ENCODE measurements around the gene WDR33.

The WDR33 gene

DNA sequence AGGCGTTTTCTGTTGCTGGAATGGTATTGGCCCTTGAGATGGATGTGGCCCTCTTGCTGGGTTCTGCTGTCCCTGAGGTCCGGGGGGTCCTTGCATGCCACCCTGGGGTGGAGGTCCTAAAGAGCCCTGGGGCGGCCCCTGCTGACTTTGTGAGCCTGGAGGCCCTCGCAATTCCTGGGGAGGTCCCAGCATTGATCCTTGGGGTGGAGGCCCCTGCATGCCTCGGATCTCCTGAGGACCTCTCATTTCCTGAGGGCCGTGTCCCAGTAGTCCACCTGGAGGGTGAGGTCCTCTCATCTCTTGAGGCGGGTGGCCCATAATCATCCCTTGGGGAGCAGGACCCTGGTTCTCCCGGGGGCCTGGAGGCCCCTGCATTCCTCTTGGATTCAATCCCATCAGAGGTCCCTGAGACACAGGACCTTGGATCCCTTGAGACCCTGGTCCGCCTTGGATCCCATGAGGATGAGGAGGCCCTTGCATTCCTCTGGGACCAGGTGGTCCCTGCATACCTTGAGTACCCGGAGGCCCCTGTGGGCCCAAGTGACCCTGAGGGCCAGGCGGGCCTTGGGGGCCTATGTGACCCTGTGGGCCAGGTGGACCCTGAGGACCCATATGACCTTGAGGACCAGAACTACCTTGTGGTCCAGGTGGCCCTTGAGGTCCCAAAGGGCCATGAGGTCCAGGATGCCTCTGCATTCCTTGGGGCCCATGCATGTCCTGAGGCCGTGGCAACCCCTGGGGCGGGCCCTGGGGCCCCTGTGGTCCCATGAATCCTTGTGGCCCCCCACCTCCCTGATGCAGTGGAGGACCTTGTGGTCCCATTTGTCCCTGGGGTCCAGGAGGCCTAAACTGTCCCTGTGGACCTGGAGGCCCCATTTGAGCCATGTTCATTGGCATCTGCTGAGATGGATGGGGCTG lies 91.4 kb downstream of the WDR33 start:
- no peak for DNase-seq (ENCODE audit: low read depth)

DNA sequence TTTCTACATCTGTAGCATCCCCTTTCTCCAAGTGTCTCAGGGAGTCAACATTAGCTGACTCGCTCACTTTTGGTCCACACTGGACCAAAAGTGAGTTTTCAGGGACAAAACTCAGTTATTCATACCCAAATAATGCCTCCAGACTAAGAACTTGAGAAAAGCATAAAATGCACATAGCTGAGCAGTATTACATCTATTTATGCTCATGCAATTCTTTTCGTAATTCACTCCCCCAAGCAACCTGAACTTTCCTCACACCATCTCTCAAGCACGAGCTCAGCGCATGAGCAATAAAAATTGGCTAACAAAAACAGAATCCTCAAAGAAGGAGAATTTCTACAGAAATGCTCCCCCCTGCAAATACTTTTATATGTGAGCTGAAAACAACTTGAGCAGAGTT lies 92.7 kb downstream of the WDR33 start:
- no peak for DNase-seq (ENCODE audit: low read depth)

DNA sequence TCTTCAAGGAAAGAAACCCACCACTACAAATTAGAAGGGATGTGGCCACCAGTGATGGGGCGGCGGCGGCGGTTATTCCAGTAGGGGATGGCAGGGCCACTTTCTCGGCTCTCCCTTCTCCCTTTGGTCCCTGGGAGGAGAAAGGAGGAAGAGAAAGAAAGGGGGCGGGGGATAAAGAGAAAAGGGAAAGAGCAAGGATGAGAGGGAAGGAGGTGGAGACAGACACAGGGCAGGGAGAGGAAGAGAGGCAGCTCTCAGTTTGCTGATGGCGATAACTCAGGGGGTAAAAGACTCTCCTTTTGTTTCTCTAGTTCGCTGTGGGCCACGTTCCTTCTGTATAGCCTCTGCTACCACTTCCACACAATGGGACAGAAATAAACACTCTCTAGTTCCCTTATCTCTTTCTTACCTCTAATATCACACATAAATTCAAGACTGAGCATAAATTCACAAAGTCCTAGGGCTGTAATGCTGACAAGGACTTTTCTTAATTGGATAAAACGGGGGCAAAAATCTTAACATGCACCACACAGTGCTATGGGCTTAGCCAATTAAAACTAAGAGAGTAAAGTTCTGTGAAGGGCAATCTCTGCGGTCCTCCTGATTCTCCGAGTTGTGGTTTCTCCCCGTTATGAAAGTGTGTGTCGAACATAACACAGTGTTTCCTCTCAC lies 95.1 kb downstream of the WDR33 start:
- no peak for DNase-seq (ENCODE audit: low read depth)

DNA sequence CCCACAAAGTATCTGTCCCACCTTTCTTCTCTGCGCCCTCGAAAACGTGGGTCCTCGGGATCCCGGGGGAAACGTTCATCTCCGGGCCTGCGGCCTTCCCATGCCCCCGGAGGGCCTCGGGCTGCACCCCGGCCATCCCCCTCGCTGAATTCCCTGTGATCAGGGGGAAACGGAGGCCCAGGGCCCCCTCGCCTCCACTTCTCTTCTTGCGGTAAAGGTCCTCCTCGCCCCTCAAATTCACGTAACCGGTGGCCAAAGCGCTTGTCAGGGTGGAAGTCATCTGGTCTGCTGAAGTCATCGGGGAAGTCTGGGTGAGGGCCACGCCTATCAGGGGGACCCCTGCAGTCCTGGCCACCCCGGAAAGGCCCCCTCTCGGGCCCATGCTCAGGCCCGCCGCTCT lies 97.4 kb downstream of the WDR33 start:
- no peak for DNase-seq (ENCODE audit: low read depth)

DNA sequence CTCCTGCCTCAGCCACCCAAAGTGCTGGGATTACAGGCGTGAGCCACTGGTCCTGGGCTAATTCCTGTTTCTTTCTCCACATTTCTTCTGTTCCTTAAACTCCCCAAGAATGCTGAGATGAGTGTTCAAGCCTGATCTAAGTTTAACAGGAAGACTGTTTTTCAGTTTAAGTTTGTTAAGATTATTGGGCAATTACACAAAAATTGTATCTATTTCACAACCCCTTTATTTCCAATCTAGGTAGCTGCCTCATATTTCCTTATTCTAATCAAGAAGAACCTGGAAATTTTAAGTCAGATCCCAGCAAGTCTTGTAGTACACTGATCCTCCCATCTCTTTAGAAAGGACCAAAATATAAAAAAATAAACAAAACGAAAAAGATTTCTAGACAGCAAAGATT lies 98.0 kb downstream of the WDR33 start:
- no peak for DNase-seq (ENCODE audit: low read depth)

DNA sequence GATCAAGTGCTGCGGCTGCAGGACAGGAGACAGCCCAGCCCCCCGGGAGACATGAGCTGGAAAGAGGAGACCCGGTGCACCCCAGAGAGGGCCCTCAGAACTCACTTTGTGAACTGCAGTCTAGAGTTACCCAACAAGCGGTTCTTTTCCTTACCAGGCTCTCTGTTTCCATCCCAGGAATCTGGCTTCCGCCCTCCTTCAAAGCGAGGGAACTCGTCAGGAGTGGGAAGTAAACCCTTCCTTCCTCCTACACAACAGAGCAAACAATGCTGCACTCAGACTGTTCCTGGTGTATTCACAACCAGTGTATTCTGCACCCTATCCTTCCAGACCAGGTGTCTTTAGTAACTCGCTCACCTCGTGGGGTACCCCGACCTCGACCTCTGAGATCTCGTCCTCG lies 101.6 kb downstream of the WDR33 start:
- DNase-seq (ENCODE audit: low read depth) = no peak

DNA sequence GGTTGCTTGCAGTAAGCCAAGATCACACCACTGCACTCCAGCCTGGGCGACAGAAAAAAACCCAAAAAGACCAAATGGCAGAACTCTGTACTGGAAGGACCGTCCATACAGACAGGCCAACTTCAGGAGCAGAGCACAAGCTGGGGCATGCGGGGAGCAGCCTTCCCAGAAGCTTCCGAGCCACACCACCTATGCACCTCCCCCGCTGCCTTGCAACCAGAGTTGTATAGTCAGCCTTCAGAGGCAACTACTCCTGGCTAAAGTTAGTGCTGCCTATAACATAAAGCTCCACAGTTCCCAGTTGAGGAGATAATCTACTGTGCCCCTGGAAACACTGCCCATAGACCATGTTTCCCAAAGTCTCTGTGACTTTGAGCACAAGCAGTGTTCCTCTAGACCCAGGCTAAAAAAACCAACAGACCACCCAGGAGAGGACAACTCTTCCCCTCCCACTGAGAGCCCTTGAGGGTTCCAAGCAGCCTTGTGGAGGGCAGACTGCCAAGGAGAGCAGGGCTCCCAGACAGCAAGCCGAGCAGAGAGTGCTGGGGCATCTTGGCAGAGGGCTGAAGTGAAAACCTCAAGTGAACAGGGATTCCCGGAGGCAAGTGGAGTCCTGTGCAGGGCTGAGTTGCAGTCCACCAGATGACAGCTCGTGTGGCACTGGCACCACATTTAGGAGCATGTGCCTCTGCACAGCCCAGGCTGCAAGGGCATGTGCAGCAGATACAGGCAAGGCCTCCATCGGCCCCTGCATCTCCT lies 102.9 kb downstream of the WDR33 start:
- peak; percentile 65 for DNase-seq (ENCODE audit: low read depth)

DNA sequence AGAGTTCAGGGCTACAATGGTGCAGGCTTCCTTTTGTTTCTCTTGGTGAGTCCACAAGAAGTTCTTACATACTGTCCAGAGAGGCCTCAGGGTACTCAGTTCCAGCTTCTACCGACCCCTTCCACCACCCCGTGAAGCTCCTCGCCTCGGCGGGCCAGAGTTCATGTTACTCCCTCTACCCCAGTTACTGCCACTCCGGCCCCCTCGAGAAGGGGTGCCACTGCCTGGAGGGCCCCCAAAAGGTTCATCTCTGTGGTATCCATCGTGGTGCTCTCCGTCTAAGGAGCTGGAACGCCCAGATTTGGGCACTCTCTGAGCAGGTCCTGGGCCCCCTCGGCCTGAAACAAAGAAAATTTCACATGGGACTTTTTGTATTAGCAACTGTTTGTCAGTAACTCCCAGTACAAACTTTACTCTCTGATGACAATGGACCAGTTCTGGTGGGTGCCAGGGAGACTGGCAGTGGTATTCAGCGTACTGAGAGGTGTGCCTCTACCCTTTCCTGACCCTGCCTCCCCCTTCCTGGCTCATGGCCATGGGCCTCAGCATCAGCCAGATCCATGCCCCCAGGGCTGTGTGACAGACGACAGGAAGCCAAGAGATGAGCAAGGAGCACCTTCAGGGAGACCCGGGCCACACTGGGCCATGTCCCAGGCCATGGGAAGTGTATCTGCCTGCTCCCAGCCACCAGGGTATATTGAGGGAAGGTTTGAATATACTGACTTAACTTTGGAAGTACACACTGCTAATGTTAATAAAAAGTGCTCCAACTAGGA lies 104.6 kb downstream of the WDR33 start:
- no peak for DNase-seq (ENCODE audit: low read depth)

DNA sequence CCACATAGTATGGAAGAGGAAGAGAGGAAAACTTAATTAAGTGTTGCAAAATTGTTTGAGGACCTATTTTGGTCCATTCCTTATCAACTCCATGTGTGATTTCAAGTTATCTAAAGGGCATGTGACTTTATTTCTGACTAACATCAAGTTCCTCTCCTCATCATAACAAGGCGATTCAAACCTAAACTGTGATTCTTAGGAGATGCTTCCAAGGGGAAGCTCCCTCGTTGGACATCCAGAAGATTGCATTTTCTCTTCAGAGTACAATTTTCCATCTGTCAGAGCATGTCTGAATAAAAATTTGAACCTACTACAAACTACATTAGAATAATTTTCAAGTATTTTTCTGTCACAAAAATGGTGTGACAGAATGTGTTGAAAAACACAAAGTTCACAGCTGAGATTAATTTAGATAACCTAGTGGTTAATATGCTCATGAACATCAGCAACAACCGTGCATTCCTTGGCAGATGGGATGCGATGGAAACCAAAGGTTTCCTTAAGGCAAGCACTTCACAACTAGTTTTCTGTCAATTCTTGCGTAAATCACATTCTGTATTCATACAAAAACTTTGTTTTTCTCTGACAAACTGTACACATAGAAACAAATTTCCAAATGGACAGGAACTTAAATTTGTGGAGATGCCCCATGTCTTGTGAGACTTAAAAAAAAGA lies 105.4 kb downstream of the WDR33 start:
- DNase-seq (ENCODE audit: low read depth) = peak; percentile 71

DNA sequence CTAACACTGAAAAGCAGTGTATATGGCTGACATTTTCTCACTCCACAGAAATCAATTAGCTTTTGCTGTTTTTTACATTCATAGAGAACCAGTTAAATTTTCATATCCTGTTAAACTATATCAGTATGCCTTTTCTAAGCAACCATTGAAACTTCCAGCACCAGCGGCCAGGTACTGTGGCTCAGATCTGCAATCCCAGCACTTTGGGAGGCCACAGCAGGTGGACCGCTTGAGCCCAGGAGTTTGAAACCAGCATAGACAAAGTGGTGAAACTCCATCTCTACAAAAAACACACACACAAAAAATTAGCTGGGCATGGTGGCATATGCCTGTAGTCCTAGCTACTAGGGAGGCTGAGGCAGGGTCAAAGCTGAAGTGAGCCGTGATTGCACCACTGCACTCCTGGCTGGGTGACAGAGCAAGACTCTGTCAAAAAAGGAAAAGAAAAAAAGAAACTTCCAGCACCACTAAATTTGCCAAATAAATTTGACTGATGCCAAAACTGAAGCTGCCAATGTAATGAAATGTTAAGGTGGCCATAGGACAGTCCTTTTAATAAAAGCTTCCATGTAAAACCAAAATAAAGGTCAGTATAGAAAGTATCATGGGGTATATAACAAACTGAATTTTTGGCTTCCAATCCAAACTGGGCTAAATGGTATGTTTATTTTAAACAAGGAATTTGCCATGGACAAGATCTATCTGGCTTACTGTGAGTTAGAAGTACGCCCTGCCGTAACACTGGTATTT lies 106.2 kb downstream of the WDR33 start:
- DNase-seq (ENCODE audit: low read depth) = no peak

DNA sequence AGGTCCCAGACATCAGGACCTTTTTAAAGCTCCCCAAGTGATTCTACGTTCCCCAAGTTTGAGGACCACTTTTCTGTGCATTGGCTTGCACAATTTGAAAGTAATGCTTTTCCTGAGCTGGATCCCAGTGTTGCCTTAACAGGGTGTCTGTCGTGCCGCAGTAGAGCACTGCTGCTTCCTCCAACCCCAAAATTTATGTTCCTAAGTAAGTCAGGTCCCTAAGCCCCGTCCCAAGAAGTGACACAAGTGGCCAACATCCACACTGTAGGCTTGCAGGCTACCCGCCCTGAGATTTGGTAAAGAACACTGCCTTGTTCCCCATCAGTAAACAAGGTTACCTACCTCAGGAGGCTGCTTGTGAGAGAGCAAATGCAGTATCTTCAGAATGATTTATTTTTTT lies 107.7 kb downstream of the WDR33 start:
- DNase-seq (ENCODE audit: low read depth) = no peak

DNA sequence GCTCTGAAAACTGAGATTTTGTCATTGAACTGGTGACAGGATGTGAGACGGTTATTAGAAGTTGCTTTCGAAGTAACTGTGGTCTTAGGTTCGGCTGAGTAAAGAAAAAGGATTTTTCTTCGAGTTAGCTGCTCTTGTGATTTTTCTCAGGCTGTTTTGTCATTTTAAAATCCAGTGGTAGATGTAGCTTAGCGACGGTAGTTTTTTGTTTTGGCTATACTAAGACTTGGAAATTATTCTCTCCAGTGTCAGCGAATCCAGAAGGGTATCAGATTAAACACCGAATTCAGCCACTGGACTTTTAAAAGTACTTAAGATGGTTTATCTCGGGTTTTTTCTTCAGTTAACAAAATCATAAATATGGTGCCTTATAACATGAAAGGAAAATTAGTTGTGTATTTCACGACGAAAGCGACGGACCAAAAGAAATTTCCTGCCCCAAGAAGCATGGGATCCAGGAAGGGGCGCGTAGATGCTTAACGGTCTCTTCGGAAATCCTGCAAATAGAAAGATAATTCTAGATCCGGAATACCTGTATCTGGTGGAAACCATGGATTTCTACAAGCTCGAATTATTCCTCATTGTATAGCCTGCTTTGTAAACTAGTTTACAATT lies 108.5 kb downstream of the WDR33 start:
- DNase-seq (ENCODE audit: low read depth) = no peak

DNA sequence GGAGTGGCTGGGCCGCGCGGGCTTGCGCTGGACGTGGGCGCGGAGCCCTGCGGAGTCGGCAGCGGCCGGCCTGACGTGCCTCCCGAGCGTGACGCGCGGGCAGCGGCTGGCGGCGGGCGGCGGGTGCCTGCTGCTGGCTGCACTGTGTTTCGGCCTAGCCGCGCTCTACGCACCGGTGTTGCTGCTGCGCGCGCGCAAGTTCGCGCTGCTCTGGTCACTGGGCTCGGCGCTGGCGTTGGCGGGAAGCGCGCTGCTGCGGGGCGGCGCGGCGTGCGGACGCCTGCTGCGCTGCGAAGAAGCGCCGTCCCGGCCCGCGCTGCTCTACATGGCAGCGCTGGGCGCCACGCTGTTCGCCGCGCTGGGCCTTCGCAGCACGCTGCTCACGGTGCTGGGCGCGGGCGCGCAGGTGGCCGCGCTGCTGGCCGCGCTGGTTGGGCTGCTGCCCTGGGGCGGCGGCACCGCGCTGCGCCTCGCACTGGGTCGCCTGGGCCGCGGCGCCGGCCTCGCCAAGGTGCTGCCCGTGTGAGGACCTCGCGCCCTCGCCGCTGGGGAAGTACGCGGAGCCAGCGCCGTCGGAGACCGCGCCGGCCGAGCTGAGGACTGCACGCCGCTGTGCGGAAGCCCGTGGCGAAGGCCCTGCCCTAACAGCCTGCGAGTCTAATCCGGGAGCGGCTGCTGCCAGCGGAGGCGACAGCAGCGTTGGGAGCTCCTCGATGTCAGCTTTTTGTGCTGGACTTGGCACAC lies 109.1 kb downstream of the WDR33 start:
- DNase-seq (ENCODE audit: low read depth) = peak; percentile 32

DNA sequence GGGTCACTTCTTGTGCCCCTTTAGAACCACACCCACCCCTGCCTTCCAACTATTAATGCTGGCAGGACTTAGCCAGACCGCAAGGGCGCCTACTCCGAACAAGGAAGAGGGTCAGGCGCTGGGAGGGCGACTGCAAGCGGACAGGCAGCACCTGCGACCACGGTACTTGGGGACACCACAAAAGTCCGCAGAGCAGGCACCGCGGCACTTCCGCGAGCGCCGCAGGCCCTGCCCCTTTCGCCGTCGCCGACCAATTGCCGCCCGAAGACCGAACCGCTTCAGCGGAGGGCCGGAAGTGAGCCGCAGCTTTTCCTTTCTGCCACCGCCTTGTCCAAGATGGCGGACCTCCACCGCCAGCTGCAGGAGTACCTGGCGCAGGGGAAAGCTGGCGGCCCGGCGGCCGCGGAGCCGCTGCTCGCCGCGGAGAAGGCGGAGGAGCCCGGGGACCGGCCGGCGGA lies 109.7 kb downstream of the WDR33 start, which contains the start of gene SFT2D3:
Gene SFT2D3, plus strand, starts transcription at position 305 of the 458 bp plus-strand sequence. Its CDS starts 32 bp downstream, at position 337.
- DNase-seq (ENCODE audit: low read depth) = peak; percentile 81

DNA sequence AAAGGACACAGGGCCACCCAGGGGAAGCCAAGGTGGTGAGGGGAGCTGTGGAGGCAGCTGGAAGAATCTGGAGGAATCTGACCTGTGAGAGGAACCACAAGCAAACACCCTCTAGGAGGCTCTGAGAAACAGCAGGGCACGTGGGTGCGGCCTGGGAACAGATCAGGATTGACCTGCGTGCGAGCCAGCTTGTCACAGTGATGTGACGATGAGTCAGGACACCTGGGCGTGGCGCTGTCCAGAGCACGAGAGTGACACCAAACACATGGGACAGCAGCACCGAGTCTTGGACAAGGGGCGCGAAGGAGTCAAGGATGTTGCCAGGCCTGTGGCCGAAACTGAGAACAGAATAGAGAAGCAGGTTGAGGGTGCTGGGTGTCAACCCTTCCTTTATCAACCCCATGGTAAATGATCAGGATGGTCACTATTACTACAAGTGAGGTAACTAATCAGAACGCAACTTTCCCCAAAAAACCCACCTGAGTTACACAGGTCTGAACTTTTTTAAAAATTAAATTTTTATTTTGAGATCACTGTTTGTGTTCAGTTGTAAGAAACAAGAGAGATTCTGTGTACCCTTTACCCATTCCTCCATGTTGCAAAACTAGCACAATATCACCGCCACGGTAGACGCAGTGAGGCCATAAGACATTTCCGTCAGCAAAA lies 110.3 kb downstream of the WDR33 start:
- no peak for DNase-seq (ENCODE audit: low read depth)

DNA sequence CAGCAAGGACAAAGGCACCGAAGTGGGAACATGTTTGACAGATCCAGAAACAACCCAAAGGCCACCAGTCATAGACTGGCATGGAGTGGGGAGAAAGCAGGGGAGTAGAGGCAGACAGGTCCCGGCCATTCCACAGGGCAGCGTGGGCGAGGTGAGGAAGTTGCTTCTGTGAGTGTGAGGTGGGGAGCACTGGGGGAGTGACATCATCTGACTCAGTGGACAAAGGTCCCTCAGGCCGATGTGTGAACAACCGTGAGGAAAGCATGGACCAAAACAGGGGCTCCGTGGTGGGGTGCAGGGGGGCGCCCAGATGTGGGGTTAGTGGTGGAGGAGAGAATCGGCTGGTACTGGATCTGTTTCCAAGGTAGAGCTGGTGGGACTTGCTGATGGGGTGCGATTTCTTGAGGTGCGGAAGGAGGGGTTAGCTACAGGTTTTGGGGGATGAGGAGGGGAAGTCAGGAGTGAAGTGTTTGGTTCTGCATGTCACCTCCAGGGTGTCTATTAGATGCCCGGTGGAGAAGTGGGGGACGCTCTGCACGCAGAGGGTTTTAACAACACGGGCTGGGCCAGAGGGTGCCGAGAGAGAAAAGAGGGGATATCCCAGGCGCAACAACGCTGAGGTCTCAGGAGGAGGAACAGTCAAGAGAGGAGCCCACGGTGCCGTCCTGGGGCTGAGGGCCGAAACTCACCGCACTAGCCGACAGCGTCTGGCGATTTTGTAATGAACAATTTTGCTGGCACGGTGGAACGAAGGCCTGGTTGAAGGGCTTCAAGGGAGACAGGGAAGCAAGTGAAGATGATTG lies 112.2 kb downstream of the WDR33 start:
- DNase-seq (ENCODE audit: low read depth) = no peak

DNA sequence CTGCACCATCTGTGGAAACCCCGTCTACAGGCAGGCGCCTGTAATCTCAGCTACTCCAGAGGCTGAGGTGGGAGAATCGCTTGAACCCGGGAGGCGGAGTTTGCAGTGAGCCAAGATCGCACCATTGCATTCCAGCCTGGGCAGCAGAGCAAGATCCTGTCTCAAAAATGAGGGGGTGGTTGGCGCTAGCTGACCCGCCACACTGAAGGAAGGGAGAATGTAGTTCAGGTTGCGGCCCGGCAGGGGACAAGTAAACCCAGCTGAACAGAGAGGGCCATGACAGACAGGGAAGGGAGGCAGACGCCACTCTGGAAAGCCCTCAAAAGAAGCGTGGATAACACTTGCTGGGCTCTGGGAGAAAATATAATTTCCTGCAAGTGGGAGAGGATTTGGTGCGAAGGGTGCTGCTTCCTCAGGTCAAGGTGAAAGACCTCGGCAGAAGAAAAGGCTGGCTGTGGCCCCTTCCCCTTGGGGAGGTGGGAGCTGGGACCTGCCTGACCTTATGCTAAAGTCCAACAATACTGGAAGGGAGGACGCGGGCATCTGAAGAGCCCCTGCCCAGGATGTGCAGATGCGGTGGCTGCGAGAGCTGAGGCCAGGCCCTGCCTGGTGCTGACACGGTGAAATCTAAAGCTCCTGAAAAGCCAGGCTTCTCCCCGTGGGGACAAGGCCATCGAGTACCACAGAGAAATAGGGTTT lies 113.3 kb downstream of the WDR33 start:
- DNase-seq (ENCODE audit: low read depth) = no peak

All from fibroblast of the conjunctiva (primary cell).